NAMALWA (cell line): ENCODE data around the gene TPCN1.

Experiments used
- DNase-seq: peaks from one replicate; pipeline ENCODE4 v3.0.0-alpha.2; 2015; ENCODE audit warnings: low spot score

Gene TPCN1

DNA sequence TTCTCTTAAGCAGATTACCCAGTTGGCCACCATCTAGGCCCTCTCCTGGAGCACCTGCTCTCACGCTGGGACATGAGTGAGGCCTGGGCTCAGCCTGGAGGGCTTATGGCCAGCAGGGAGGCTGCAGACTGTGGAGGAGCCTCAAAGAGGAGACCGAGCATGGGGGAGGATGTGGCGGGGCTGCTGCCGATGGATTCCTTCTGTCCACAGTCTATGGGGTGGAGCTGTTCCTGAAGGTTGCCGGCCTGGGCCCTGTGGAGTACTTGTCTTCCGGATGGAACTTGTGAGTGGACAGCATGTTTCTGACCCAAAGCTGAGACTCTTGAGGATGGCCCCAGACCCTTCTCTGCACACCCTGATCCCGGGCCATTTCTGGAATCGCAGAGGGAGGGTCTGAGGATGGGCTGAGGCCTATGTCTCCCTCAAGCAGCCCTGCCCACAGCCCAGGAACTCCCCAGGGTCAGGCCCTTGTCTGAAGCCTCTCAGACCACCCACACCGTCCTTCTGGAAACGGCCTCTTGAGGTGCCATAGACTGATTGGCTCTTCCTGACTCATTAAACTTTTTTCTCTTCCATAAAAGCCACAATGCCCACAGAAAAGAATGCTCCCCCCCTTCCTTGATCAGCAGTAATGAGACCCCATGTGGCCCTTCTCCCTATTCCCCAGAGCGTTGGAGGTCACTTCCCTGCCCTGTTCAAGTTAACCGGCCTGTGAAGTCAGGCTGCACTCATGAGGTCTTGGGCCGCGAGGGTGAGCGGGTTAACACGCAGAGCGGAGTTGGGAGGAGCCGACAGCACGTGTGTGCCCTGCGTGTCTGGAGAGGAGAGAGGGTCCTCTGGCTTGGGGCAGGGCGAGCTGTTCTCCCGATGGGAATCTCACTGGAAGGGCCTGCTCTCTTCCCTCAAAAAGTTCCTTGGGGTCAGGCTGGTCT lies 64.7 kb downstream of the TPCN1 start:
- no peak for DNase-seq

DNA sequence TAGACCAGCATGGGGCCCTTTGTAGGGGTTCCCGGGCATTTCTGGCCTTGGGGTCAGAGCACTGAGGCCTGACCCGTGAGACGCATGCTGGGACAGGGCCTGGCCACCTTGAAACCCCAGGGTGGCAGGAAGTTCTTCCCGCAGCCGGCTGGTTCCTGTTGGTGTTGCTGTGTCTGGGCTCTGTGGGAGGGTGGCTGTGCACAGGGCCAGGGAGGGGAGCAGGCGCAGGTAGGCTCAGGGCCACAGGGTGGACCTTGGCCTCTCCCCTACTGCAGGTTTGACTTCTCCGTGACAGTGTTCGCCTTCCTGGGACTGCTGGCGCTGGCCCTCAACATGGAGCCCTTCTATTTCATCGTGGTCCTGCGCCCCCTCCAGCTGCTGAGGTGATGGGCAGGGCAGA lies 65.4 kb downstream of the TPCN1 start:
- DNase-seq: no peak

DNA sequence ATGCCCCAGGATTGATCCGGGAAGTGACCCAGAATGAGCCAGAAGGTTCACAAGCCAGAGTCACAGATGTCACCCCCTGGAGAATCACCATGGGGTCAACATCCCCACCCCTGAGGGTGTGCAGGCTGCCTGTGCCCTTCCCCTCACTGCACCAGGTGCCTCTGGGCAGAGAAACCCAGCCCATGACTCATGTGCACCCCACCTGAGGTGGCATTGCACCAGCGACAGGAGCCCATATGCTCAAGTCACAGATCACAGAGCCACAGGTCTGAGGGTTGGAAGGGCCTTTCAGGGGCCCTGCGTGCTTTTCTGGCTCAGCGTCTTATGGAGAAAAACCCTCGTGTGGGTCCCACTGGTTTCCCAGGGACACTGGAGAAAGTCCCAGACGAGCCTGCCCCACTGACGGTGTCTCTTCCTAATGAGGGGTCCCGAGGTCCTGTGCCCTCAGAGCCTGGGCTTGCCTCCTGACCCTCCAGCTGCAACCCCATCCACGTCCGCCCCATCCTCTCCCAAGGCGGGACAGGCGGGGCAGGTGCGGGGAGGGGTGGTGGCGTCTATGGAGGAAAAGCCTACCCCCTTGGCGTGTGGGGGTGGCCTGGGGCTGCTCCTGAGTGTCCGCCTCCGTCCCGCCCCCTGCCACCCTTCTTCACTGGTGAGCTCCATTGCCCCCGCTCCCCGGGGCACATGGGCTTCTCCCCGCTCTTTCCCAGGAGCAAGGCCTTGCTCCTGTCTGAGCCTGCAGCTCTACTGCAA lies 66.1 kb downstream of the TPCN1 start:
- DNase-seq: no peak

DNA sequence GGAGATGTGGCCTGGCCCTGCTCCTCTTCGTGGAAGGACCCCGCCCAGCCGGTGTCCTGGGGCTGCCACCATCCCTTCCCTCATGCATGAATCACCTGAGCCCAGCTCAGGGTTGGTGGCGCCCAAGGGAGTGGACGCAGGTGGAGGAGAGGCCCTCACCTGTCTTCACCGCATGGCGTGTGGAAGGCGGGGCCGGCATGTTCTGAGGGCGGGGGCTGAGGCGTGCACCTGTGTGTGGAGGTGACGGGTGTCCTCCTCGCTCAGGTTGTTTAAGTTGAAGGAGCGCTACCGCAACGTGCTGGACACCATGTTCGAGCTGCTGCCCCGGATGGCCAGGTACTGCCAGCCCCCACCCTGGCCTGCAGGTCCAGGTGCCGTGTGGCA lies 66.6 kb downstream of the TPCN1 start:
- no peak for DNase-seq

DNA sequence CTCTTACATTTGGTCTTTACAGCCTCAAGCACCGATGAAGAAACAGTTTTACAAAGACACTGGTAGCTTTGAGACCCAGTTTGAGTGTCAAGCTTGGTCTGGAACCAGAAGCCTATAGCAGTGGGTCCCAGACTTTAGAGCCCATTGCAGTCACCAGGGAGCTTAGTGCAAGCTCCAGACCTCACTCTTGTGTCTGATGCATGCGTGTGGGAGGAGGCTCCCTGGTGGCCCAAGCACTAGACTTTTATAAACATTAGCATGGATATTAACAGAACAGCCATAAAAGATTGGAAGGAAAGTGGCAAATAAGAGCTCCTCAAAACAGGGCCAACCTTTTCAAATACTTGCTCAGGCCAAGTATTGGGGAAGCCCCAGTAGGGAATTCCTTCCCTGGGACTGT lies 68.1 kb downstream of the TPCN1 start:
- DNase-seq: no peak

DNA sequence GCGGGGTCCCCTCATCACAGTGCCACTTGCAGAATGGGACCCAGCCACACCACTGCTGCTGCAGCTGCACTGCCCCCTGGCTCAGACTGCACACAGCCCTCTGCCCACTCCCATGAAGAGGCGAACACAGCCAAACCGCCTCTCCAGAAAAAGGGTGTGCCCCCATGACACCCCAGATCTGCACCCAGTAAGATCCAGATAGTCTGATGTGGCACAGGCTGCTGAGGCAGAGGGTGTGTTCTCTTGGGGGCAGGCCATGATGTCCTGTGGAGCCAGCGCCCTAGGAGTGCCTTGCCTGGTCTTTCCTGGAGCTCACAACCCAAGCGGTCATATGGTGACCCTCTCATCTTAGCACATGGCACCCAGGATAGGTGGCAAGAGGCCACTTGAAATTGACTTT lies 69.2 kb downstream of the TPCN1 start:
- DNase-seq: no peak

DNA sequence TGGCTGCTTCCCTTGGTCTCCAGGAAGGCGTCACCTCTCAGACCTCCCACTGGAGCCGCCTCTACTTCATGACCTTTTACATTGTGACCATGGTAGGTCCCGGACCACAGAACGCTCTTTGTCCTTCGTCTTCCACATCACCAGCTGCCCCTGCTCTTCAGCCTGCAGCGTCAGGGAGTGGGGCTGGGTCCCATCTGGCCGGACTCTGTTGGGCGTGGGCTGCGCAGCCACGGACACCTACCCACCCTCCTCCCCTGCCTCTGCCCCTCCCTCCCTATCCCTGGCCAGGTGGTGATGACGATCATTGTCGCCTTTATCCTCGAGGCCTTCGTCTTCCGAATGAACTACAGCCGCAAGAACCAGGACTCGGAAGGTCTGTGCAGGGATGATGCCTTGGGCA lies 70.3 kb downstream of the TPCN1 start:
- DNase-seq: no peak

DNA sequence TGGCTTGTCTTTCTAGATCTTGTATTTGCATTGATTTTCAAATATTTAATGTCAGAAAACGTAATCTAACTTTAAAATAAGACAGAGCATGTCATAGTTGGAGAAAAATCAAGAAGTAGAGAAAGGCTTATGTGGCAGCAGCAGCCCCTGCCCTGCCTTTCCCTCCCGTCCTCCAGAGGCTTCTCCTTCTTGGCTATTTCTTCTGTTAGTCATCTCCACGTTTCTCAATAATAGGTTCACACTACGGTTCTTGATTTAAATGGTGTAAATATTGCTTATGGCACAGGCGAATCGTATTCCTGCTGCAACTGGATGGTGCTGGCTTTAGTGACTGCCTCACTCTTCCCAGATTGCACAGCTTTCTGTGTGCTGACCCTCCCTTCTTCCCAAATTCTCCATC lies 70.8 kb downstream of the TPCN1 start:
- no peak for DNase-seq

DNA sequence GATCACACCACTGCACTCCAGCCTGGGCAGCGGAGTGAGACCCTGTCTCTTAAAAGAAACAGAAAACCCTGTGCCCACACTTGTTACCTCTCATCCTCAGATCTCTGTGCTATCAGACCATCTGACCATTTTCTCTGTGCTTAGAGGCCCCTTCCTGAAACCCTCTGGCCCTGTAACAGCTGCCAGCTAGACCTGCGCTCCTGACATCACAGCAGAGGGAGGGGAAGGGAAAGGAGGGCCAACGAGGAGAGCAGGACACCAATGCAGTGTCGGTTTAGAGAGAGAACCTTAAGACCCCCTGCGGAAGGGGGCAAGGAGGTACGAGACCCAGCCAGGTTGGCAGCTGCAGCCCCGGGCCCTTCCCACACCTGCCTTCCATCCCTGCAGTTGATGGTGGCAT lies 71.3 kb downstream of the TPCN1 start:
- DNase-seq: no peak

DNA sequence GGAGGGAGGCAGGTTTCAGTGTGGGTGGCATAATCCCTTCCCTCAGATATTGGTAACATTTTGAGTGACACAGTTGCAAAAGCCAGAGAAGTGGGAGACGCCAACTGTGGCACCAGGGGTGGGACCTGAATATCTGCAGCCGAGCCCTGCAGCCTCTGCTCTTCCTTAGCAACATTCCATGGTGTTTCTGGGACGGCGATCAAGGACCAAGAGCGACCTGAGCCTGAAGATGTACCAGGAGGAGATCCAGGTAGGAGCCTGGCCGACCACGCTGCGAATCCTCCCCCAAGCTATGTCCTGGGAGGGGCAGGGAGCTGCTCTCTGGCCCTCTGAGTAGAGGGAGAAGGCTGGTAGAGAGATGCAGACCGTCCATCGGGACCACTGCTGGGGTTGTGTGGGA lies 71.8 kb downstream of the TPCN1 start:
- DNase-seq: no peak

DNA sequence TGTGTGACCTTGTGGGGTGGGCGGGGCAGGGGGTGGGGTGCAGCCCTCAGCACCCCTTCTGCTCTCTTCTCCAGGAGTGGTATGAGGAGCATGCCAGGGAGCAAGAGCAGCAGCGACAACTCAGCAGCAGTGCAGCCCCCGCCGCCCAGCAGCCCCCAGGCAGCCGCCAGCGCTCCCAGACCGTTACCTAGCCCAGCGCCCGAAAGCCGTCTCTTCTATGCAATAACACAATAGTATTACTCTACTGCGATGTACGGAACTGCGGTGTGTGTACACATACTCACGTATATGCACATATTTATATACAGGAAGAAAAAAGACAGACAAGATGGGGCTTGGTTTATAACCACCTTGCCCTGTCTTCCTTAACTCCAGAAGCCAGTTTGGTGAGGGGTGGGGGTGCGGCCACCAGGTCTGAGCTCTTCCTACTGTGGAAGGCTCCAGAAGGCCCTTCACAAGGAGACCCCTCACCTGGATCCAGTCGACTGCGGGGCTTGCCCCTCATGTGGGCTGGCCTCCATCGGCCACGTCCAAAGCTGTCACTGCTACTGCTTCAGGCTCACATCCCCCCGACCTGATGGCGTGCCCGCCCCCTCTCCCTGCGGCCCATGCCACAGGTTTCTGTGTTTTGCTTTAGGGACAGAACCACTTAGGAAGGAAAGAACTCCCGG lies 74.8 kb downstream of the TPCN1 start:
- no peak for DNase-seq

DNA sequence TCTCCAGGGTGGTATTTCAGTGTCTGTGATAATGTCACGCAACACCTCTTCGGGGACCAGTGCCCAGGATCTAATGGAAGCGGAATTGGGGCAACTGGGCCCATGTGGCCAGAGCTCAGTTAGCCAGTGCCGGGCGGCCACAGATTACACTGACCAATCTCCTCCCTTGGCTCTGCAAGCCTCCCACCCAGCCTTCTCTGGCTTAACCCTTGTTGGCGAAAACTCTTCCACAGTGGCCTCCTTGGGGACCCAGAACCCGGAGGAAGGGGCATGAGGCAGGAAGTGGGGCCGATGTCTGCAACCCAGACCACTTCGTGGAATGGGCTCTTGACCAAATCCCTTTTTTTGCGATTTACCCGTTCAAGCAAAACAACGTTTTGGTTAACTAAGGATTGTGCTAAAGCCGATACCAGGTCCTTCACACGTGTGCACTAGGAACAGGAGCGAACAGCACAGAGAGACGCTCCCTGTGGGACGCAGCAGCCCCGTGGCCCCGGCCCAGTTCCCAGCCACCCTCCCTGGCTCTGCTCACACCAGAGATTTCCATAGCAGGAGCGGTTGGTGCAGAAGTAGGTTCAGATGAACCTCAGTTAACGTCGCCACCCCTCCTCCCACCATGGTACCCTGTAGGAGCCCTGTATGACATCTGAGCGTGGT lies 75.4 kb downstream of the TPCN1 start:
- no peak for DNase-seq

DNA sequence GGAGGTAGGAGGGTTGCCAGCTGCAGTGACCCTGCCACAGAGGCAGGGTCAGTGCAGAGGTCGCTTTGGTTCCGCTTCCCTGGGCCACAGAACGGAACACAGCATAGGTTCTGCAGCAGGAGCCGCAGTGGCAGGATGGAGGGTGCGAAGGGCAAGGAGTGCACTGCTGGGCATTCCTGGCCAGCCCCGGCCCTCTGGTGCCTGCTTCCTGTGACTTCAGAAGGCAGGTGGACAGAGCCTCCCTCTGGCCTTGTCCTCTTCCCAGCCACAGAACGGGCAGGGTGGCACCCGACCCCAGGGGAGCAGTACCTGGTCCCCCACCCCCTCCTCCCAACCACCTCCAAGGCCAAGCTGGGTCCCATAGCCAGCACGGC lies 75.9 kb downstream of the TPCN1 start:
- no peak for DNase-seq

DNA sequence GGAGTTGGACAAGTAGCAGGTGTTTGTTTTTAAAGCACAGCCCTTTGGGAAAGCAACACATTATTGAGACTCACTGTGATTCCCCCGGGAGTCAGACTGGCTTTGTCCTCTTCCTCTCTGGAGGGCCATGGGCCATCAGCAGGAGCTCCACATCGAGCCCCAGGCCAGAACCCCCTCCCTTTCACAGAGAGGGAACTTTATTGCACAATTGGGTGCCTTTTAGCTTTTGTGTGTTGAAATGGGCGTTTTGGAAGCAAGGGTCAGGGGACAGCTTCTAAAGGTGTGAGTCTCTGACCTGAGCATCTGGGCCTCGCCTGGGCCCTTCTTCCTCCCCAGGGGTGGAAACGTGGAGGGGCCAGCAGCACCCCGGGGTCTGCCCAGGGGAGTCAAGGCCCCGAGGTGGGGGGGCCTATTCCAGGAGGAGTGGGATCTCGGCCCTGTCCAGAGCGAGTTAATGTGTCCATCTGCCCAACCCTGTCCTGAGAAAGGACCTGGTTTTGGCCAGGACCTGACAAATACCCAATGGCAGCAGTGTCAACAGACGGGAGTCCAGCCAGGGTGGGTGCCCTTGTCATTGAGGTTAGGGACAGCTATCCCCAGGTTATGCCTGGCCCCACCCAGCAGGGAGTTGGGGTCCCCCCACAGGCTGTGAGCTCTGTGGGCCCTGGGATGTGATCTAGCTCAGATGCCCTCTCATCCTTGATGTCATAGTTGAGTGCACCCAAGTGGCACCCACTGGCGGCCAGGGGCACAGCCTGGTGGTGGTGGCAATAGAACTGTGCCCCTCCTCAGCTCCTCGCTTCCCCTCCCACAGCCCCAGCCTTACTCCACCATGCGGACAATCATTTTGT lies 76.6 kb downstream of the TPCN1 start:
- no peak for DNase-seq

DNA sequence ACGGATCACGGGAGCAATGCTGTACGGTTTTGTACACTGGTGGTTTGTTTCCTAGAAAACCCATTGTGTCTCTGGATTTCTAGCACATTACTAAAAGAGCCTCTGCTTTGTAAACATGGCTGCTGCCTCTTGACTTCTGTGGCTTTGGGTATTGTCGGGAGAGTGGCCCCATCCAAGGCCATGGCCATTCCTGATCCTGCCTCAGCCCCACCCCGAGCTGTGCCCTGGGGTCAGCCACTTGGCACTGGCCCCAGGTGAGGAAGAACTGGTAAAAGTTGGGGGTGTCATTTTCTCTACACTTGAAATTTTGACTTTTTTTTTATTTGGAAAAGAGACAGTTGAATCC lies 77.2 kb downstream of the TPCN1 start:
- DNase-seq: no peak

DNA sequence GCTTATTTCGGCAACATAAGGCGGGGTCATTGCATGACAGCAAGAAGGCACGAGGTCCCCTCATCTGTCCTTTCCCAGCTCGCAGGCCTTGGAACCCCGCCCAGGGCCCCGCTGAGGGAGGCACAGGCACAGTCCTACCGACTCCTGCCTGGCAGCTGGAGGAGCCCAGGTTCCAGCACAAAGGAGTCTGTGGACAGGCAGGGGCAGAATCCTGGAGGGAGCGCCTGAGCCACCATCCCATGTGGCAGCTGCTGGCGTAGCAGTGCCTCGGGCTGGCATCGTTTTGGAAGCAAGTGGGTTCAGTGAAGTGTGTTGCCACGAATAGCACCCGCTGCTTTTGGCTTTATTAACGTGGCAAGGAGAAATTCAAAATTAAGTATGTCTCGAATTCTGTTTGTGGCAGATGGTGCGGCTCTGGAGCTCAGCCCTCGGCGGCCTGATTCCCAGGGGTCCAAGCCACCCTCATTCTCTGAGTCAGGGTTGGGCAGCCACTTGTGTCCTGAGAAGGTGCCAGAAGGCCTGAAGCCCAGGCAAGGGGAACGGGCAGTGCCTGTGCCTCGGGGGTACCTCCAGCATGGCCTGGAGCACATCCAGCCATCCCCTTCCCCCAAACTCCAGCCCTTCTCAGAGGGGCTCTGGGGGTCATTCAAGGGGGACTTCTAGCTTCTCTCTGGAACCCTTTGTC lies 77.7 kb downstream of the TPCN1 start:
- DNase-seq: no peak

DNA sequence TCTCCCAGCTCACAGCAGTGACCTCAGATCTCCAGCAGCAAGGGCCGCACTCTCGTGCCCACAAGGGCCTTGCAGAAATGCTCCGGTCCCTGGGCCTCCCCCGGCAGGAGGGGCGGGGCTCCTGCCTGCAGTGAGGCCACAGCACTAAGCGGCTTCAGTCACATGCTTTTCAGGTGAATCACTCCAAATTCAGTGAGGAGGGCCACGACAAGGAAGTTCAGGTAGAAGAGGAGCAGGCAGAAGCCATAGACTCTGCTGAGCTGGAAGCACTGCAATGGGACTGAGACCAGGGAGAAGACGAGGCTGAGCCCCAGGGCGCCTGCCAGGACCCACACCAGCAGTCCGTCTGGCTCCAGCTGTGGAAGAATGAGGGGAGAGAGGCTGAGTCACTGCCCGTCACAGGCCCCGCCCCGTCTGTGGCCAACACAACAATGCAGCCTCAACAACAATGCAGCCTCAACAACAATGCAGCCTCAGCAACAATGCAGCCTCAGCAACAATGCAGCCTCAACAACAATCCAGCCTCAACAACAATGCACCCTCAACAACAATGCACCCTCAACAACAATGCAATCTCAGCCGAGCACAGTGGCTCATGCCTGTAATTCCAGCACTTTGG lies 78.5 kb downstream of the TPCN1 start:
- DNase-seq: no peak

DNA sequence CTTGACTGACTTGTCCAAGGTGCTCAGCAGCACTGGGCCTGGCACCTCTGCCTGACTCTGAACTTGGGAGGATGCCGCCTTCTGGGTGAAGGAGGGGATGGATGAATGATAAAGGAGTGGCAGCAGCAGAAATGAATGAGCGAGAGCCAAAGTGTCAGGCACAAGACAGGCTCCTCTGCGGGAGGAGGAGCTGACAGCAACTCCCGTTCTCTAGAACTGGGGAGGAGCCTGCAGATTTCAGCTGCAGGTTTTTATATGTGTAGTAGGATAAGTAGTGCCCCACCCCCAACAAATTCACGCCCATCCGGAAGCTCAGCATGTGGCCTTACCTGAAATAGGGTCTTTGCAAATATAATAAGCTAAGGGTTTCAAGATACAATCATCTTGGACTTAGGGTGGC lies 80.5 kb downstream of the TPCN1 start:
- no peak for DNase-seq

DNA sequence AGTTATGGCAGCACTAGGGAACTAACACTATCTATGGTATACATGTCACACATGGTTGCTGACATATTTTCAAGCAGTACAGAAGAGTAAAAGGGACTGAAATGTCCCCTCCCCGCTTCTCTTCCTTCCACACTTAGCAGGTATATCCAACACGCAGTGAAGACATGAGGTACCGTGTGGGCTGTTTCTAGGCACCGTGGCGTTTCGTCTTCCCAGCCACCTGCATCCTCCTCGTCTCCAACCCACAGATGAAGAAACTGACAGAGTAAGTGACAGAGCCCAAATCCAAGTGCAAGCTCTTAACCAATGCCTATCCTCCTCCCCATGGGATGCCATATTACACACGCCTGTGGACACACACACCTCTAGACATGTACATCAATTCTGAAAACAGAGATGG lies 81.2 kb downstream of the TPCN1 start:
- no peak for DNase-seq

DNA sequence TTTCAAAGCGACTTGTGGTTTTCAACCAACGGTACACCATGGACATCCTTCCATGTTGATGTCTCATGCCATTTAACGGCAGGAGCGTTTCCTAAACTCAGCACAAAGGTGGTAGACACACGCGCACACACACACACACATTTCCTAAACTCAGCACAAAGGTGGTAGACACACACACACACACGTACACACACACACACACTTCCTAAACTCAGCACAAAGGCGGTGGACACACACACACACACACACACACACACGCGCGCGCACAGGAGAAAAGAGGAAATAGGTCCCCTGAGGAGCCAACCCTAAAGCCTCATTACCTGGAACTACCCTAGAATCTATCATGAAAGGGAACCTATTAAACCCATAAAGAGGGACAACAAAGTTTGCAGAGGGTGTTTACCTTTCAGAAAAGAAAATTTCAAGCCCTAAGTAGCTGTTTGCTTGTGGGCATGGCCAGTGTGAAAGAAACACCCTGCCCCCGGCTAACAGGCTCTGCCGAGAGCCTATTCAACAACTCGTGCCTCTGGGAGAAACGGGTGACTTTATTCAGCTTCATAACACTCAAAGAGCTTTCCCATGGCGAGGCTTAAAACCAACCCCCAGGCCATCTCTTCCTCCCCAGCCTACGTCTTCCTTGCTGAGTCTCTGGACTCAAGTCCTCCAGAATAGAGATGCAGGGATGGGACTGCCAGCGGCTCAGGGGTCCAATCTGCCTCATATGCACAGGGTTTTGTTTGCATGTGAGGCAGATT lies 81.8 kb downstream of the TPCN1 start:
- no peak for DNase-seq
